HCT116 (cell line): Measurements from ENCODE around the gene PCYT1A. TPM values are rescaled to one million over a fixed set of nuclear protein-coding genes. Genes with fewer than 3 reads are reported as not detected.

Experiments used
- ATAC-seq: fragments of 200-7000 bp; cut with Tn5 transposase; 2 replicates; pipeline ENCODE4 v1.9.1; 2020; ENCODE audit warnings: mild to moderate bottlenecking, moderate library complexity
- BruUV-seq: library from RNA; stranded (reverse); fragments of 400-500 nt; replicated peaks from 2 replicates; lab custom pipeline; 2021; lab: Mats Ljungman, UMichigan
- CTCF ChIA-PET: fragments of 300-600 bp; sonication (Branson Sonifier 250); formaldehyde crosslinking; loops from one replicate; lab custom pipeline; 2021; ENCODE audit warnings: antibody characterized with exemption; lab: Charles Lee
- POLR2A ChIA-PET: fragments of 300-600, 350-600 bp; sonication (Branson Sonifier 250); formaldehyde crosslinking; loops from one replicate; lab custom pipeline; 2021; ENCODE audit warnings: antibody characterized with exemption; lab: Charles Lee
- RAD21 ChIA-PET, 2 experiments: fragments of 300-600 bp; sonication (Branson Sonifier 250); formaldehyde crosslinking; loops; one replicate each; lab custom pipeline; 2023; ENCODE audit warnings: low total read pairs in 2 of 2; ENCODE audit not compliant: uncharacterized antibody in 2 of 2, unreplicated experiment in 2 of 2, low non-redundant PET in 1 of 2; lab: Charles Lee
- DNase-seq: peaks from one replicate; pipeline ENCODE4 v3.0.0-alpha.2; 2010; ENCODE audit warnings: low read depth, low spot score
- H2AFZ ChIP-seq: fragments of 200-600 bp; shearing (Covaris generic), sonication (generic); 2 replicates; pipeline ENCODE4 v1.6.1; 2017; ENCODE audit warnings: low read depth, mixed run types, mixed read lengths, antibody characterized with exemption, low read length; ENCODE audit not compliant: poor library complexity, severe bottlenecking
- H3K27ac ChIP-seq: 2 replicates; pipeline ENCODE4 v1.5.1; 2012; ENCODE audit warnings: low read depth, low read length
- H3K27me3 ChIP-seq: fragments of 200-600 bp; sonication (generic); 2 replicates; pipeline ENCODE4 v1.6.1; 2016; ENCODE audit warnings: mixed run types, low read length, mixed read lengths; ENCODE audit not compliant: insufficient read depth
- H3K36me3 ChIP-seq, 2 experiments: fragments of 200-500 bp in 1 of 2; fragments of 200-600 bp in 1 of 2; sonication (Bioruptor generic) in 1 of 2; sonication (generic) in 1 of 2; 2 replicates each; pipeline versions ENCODE4 v1.5.1 to v1.6.1; 2014 to 2016; ENCODE audit warnings: low read length in 2 of 2, inconsistent platforms in 1 of 2, mixed read lengths in 1 of 2, mixed run types in 1 of 2; ENCODE audit not compliant: insufficient read depth in 2 of 2, control insufficient read depth in 1 of 2
- H3K4me1 ChIP-seq, 2 experiments: fragments of 200-600 bp in 1 of 2; sonication (generic) in 1 of 2; 2 replicates each; pipeline versions ENCODE4 v1.5.1 to v1.6.1; 2012 to 2017; ENCODE audit warnings: low read length in 2 of 2, inconsistent platforms in 1 of 2, mild to moderate bottlenecking in 1 of 2, mixed read lengths in 1 of 2, mixed run types in 1 of 2, moderate library complexity in 1 of 2; ENCODE audit not compliant: insufficient read depth in 2 of 2, control insufficient read depth in 1 of 2
- H3K4me2 ChIP-seq: fragments of 200-600 bp; sonication (generic); 2 replicates; pipeline ENCODE4 v1.6.1; 2017; ENCODE audit warnings: mixed run types, low read length, mixed read lengths
- H3K4me3 ChIP-seq, 2 experiments: fragments of 200-600 bp in 1 of 2; sonication (generic) in 1 of 2; replicated peaks in 1 of 2; 2 replicates each; pipeline ENCODE4 v1.5.1; 2011 to 2016; ENCODE audit warnings: low read length in 2 of 2, control low read depth in 1 of 2, low read depth in 1 of 2, mild to moderate bottlenecking in 1 of 2, mixed read lengths in 1 of 2, mixed run types in 1 of 2
- H3K79me2 ChIP-seq: fragments of 200-600 bp; sonication (generic); 2 replicates; pipeline ENCODE4 v1.6.1; 2017; ENCODE audit warnings: mild to moderate bottlenecking, mixed run types, low read length, moderate library complexity, mixed read lengths; ENCODE audit not compliant: insufficient read depth
- H3K9ac ChIP-seq: fragments of 200-600 bp; sonication (generic); 2 replicates; pipeline ENCODE4 v1.6.1; 2016; ENCODE audit warnings: low read length, mixed read lengths
- H3K9me2 ChIP-seq: fragments of 200-600 bp; sonication (generic), shearing (Covaris generic); 2 replicates; pipeline ENCODE4 v1.6.1; 2017; ENCODE audit warnings: mixed run types, mild to moderate bottlenecking, moderate library complexity; ENCODE audit not compliant: insufficient read depth
- H3K9me3 ChIP-seq, 2 experiments: fragments of 200-500 bp in 1 of 2; fragments of 200-600 bp in 1 of 2; sonication (Bioruptor generic) in 1 of 2; sonication (generic) in 1 of 2; 2 replicates each; pipeline ENCODE4 v1.6.1; 2014 to 2017; ENCODE audit warnings: low read length in 2 of 2, mixed read lengths in 2 of 2, inconsistent platforms in 1 of 2, low read depth in 1 of 2, mild to moderate bottlenecking in 1 of 2, mixed run types in 1 of 2, moderate library complexity in 1 of 2; ENCODE audit not compliant: control insufficient read depth in 1 of 2, insufficient read depth in 1 of 2
- H4K20me1 ChIP-seq: fragments of 200-600 bp; sonication (generic), shearing (Covaris generic); 2 replicates; pipeline ENCODE4 v1.6.1; 2017; ENCODE audit warnings: mixed run types, mild to moderate bottlenecking, moderate library complexity; ENCODE audit not compliant: insufficient read depth
- CTCF ChIP-seq, 3 experiments: fragments of 200-600 bp in 1 of 3; sonication (generic) in 1 of 3; IDR thresholded peaks in 2 of 3; conservative IDR thresholded peaks in 1 of 3; 2 replicates each; pipeline ENCODE4 v1.5.1; 2012 to 2017; ENCODE audit warnings: low read depth in 2 of 3, low read length in 2 of 3, antibody characterized with exemption in 1 of 3, borderline replicate concordance in 1 of 3, control low read depth in 1 of 3, mild to moderate bottlenecking in 1 of 3, mixed read lengths in 1 of 3, mixed run types in 1 of 3, moderate library complexity in 1 of 3; ENCODE audit not compliant: insufficient read depth in 1 of 3
- EZH2 ChIP-seq: fragments of 200-600 bp; sonication (generic); IDR thresholded peaks from 2 replicates; pipeline ENCODE4 v1.6.1; 2017; ENCODE audit warnings: antibody characterized with exemption, mixed run types
- FOSL1 ChIP-seq: IDR thresholded peaks from 2 replicates; pipeline ENCODE4 v1.6.1; 2012; ENCODE audit warnings: low read depth
- JUND ChIP-seq: IDR thresholded peaks from 2 replicates; pipeline ENCODE4 v1.6.1; 2012
- MAX ChIP-seq: IDR thresholded peaks from 2 replicates; pipeline ENCODE4 v1.6.1; 2012
- POLR2AphosphoS5 ChIP-seq: IDR thresholded peaks from 2 replicates; pipeline ENCODE4 v1.6.1; 2011; ENCODE audit warnings: mild to moderate bottlenecking, low read depth, low read length, moderate library complexity
- RAD21 ChIP-seq: IDR thresholded peaks from 2 replicates; pipeline ENCODE4 v1.6.1; 2012; ENCODE audit warnings: low read depth, mild to moderate bottlenecking
- REST ChIP-seq: IDR thresholded peaks from 2 replicates; pipeline ENCODE4 v1.6.1; 2012; ENCODE audit warnings: low read depth
- SP1 ChIP-seq: IDR thresholded peaks from 2 replicates; pipeline ENCODE4 v1.6.1; 2012; ENCODE audit warnings: low read depth
- intact Hi-C: fragments of 100-400 bp; cut with micrococcal nuclease; formaldehyde crosslinking; loops from 2 replicates; pipeline ENCODE4 v1.10.0; 2022
- total RNA-seq: library from RNA; stranded (reverse); gene quantifications from one replicate; pipeline ENCODE4 v1.2.1, GENCODE V29; 2021; ENCODE audit not compliant: unreplicated experiment

The PCYT1A gene
- total RNA-seq, 1 experiment from 2014 or later, result 32.1 TPM

GRCh38 chr3:196287090-196287439, 461 bp downstream of the PCYT1A start (continued):
- no peak for TF ChIP-seq EZH2
- no peak for TF ChIP-seq REST
- no peak for TF ChIP-seq MAX
- TF ChIP-seq SP1, result no peak
- no peak for TF ChIP-seq JUND
- no peak for TF ChIP-seq POLR2AphosphoS5
- TF ChIP-seq CTCF (IDR thresholded peaks at IDR 0.05 in 2 of 3, conservative IDR thresholded peaks at IDR 0.05 in 1 of 3; ENCODE audit: borderline replicate concordance in 1 of 3, insufficient read depth in 1 of 3, low read depth in 2 of 3, low read length in 2 of 3), result no peak

- ATAC-seq, result no peak
- no peak overlapping the region for H3K4me3 ChIP-seq
- no TSS peak for BruUV-seq
- intact Hi-C loops, result no loop called here
- H3K4me2 ChIP-seq, result no peak overlapping the region
- no peaks in the 10 kb centered on the region for H3K27me3 ChIP-seq
- RAD21 ChIA-PET, result no interaction called here
- no peaks in the 10 kb centered on the region for H3K9me2 ChIP-seq
- no peak overlapping the region for H3K27ac ChIP-seq
- peaks cover 76% of the 10 kb centered on the region for H3K79me2 ChIP-seq
- no peak overlapping the region for H3K9ac ChIP-seq
- no peak for DNase-seq
- CTCF ChIA-PET, result no interaction called here
- H3K36me3 ChIP-seq, result no peaks in the 10 kb centered on the region
- no peaks in the 10 kb centered on the region for H4K20me1 ChIP-seq
- peaks cover 15 to 35% of the 10 kb centered on the region in 2 experiments for H3K4me1 ChIP-seq
- POLR2A ChIA-PET, result no interaction called here
- H3K9me3 ChIP-seq, result no peaks in the 10 kb centered on the region
- TF ChIP-seq FOSL1, result no peak
- TF ChIP-seq JUND, result no peak
- no peak for TF ChIP-seq RAD21
- no peak overlapping the region for H2AFZ ChIP-seq
Measured at GRCh38 chr3:196284396-196284795, 3.1 kb downstream of the PCYT1A start.
